Ectodermal cell (in vitro differentiated cells): ENCODE data around the gene OGDH.
A peak's percentile ranks its signal among the peaks of the same experiment; 100 is the strongest.

Source experiments
- H3K27ac ChIP-seq: 2 replicates; pipeline ENCODE4 v1.7.0; 2013; ENCODE audit warnings: mild to moderate bottlenecking, low read depth, low read length; ENCODE audit not compliant: insufficient read depth, poor library complexity, severe bottlenecking
- H3K27me3 ChIP-seq: 2 replicates; pipeline ENCODE4 v1.7.0; 2013; ENCODE audit warnings: mild to moderate bottlenecking, low read length; ENCODE audit not compliant: insufficient read depth, control insufficient read depth, poor library complexity, severe bottlenecking
- H3K36me3 ChIP-seq: one replicate; pipeline ENCODE4 v1.7.0; 2013; ENCODE audit warnings: low read length; ENCODE audit not compliant: control insufficient read depth, insufficient read depth
- H3K4me1 ChIP-seq: one replicate; pipeline ENCODE4 v1.7.0; 2013; ENCODE audit warnings: low read length; ENCODE audit not compliant: control insufficient read depth, insufficient read depth
- H3K4me3 ChIP-seq: 2 replicates; pipeline ENCODE4 v1.7.0; 2013; ENCODE audit warnings: low read depth, low read length, control low read depth; ENCODE audit not compliant: insufficient read depth
- H3K9me3 ChIP-seq: 2 replicates; pipeline ENCODE4 v1.7.0; 2013; ENCODE audit warnings: mild to moderate bottlenecking, low read length, moderate library complexity; ENCODE audit not compliant: control insufficient read depth
- WGBS, 2 experiments: methylation state at CpG; one replicate each; pipeline ENCODE4 v1.1.7; 2013; ENCODE audit warnings: missing lambda C conversion rate in 2 of 2; 5-methylcytosine and 5-hydroxymethylcytosine counted together

The OGDH gene

DNA sequence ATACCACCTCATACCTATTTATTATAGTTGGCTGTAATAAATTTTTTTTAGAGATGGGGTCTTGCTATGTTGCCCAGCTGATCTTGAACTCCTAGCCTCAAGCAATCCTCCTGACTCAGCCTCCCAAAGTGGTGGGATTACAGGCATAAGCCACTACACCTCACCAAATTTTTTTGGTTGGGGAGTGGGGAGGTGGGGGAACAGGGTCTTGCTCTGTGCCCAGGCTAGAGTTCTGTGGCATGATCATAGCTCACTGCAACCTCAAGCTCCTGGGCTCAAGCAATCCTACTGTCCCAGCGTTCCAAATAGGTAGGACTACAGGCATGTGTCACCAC, 3.9 kb upstream of the OGDH start:
- Histone ChIP-seq H3K27me3 (no peaks in the 10 kb centered on the region), H3K9me3 (no peaks in the 10 kb centered on the region), H3K27ac (no peak overlapping the region), H3K4me1 (no peaks in the 10 kb centered on the region), H3K36me3 (no peaks in the 10 kb centered on the region), H3K4me3 (no peak overlapping the region)
- WGBS, 2 experiments, result 74 to 81% methylated on average over 1 of the region's 1 CpG

DNA sequence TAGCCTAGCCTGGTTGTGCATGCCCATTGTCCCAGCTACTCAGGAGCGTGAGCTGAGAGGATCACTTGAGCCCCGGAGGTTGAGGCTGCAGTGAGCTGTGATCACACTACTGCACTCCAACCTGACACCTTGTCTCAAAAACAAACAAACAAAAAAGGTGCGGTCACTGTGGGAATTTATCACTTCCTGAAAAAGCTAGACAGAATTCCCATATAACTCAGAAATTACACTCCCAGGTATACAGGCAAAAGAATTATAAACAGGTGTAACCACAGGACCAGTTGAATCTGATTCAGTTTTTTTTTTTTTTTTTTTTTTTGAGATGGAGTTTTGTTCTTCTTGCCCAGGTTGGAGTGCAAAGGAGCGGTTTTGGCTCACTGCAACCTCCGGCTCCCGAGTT, 3.2 kb upstream of the OGDH start:
- 79 to 90% methylated on average over 6 of the region's 6 CpGs for WGBS, 2 experiments
- no peak overlapping the region for H3K4me3 ChIP-seq
- no peaks in the 10 kb centered on the region for H3K4me1 ChIP-seq
- no peak overlapping the region for H3K27ac ChIP-seq
- no peaks in the 10 kb centered on the region for H3K36me3 ChIP-seq
- no peaks in the 10 kb centered on the region for H3K27me3 ChIP-seq
- no peaks in the 10 kb centered on the region for H3K9me3 ChIP-seq

DNA sequence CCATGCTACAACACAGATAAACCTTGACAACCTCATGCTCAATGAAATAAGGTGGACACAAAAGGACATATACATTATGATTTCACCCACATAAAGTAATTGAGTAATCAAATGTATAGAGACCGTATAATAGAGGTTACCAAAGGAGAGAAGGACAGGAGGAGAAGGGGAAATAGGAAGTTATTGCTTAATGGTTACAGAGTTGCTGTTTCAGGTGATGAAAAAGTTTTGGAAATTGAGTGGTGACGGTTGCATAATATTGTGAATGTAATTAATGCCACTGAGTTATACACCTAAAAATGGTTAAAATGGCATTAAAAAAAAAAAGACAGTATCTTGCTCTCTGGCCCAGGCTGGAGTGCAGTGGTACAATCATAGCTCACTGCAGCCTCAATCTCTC, 1.5 kb upstream of the OGDH start:
- WGBS, 2 experiments, result 92 to 98% methylated on average over 2 of the region's 2 CpGs

DNA sequence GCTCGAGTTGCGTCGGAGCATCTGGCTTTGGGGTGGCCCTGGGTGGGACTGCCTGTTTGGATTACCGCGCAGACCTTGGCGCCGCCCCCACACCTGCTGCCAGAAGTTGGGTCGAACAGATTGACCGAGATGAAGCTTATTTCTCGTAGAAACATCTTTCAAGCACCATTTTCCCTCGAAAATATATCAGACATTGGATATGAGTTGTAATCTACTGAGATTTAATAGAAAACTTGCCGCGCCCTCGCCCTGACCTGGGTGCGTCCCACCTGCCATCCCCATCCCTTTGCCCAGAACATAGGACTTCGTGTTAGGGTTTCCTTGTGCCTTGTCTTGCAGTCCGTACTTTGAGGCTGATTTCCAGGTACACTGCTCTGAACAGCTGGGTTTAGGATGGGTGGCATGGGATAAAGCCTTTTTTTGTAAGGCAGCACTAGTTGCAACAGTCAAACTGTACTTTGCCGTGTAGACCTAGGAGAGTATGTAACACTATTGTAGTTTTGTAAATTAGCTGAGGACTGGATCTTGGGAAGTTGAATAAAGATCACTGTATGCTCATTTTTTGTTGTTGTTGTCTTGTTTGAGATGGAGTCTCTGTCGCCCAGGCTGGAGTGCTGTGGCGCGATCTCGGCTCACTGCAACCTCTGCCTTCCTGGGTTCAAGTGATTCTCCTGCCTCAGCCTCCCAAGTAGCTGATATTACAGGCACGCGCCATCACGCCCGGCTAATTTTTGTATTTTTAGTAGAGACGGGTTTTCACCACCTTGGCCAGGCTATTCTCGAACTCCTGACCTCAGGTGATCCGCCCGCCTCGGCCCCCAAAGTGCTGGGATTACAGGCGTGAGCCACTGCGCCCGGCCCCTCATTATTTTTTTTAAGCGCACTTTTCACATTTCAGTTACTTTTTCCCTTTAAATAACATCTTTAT, 978 bp downstream of the OGDH start:
- Histone ChIP-seq H3K27me3 (no peaks in the 10 kb centered on the region), H3K36me3 (no peaks in the 10 kb centered on the region), H3K9me3 (no peaks in the 10 kb centered on the region), H3K4me3 (peak overlapping the region; percentile 69), H3K4me1 (no peaks in the 10 kb centered on the region), H3K27ac (peak overlapping the region; percentile 89)
- 53% methylated on average over 33 to 35 of the region's 35 CpGs for WGBS, 2 experiments

More for the DNA sequence above, 1.5 kb upstream of the OGDH start:
- H3K27ac ChIP-seq, result no peak overlapping the region
- no peaks in the 10 kb centered on the region for H3K9me3 ChIP-seq
- H3K4me3 ChIP-seq, result no peak overlapping the region
- no peaks in the 10 kb centered on the region for H3K36me3 ChIP-seq
- H3K27me3 ChIP-seq, result no peaks in the 10 kb centered on the region
- no peaks in the 10 kb centered on the region for H3K4me1 ChIP-seq

DNA sequence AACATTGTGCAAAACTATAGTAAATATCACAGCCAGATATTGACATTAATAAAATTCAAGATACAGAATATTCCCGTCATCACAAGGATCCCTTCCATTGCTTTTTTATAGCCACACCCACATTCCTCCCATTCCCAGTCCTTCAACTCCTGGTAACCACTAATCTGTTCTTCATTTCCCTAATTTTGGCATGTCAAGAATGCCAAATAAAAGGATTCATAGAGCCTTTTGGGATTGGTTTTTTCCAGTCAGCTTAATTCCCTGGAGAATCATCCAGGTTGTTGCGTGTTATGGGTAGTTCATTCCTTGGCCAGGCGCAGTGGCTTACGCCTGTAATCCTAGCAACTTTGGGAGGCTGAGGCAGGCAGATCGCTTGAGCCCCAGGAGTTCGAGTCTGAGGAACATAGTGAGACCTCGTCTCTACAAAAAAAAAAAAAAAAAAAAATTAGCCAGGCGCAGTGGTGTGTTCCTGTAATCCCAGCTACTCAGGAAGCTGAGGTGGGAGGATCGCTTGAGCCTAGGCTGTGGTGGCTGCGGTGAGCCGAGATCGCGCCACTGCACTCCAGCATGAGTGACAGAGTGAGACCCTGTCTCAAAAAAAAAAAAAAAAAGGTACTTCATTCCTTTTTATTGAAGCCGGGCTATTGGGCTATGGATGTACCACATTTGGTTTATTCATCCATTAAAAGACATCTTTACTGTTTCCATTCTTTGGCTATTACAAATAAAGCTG, 2.7 kb downstream of the OGDH start:
- no peaks in the 10 kb centered on the region for H3K4me1 ChIP-seq
- H3K9me3 ChIP-seq, result no peaks in the 10 kb centered on the region
- H3K4me3 ChIP-seq, result no peak overlapping the region
- no peaks in the 10 kb centered on the region for H3K27me3 ChIP-seq
- H3K27ac ChIP-seq, result no peak overlapping the region
- 92 to 93% methylated on average over 14 of the region's 14 CpGs for WGBS, 2 experiments
- no peaks in the 10 kb centered on the region for H3K36me3 ChIP-seq

DNA sequence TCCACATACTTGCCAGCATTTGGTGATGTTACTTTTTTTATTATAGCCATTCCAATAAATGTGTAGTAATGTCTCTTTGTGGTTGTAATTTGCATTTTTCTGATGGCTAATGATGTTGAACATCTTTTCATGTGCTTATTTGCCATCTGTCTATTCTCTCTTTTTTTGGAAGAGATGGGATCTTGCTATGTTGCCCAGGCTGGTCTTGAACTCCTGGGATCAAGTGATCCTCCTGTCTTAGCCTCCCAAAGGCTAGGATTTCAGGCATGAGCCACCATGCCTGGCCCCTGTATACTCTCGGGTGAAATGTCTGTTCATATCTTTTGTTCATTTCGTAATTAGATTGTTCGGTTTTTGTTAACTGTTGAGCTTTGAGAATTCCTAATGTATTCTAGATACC, 3.4 kb downstream of the OGDH start:
- Histone ChIP-seq H3K9me3 (no peaks in the 10 kb centered on the region), H3K27ac (no peak overlapping the region), H3K36me3 (no peaks in the 10 kb centered on the region), H3K4me1 (no peaks in the 10 kb centered on the region), H3K4me3 (no peak overlapping the region), H3K27me3 (no peaks in the 10 kb centered on the region)
- 97 to 98% methylated on average over 3 of the region's 3 CpGs for WGBS, 2 experiments

DNA sequence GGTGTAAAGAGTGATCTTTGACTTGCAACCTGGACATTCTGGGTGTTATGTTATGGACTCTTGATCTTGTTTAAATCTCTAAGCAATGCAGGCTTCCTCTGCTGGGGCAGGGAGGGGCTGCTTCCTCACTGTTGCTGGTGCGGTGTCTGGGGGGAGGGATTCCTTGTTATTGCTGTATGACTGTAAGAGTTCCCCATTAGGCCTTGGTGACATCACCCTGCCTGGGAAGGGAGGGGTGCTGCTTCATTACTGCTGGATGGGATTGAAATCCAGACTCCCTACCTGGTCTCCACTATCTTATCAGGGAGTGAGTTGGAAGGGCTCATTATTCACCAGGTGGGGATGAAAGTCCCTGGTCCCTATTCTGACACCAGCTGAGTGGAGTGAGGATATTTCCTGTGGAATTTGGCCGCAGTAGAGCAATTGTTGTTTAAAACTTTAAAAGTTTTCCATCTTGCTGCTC, 8.8 kb downstream of the OGDH start:
- H3K27me3 ChIP-seq, result no peaks in the 10 kb centered on the region
- 93 to 98% methylated on average over 2 of the region's 2 CpGs for WGBS, 2 experiments
- no peaks in the 10 kb centered on the region for H3K9me3 ChIP-seq
- no peak overlapping the region for H3K27ac ChIP-seq
- H3K4me3 ChIP-seq, result no peak overlapping the region
- H3K36me3 ChIP-seq, result no peaks in the 10 kb centered on the region
- H3K4me1 ChIP-seq, result no peaks in the 10 kb centered on the region

DNA sequence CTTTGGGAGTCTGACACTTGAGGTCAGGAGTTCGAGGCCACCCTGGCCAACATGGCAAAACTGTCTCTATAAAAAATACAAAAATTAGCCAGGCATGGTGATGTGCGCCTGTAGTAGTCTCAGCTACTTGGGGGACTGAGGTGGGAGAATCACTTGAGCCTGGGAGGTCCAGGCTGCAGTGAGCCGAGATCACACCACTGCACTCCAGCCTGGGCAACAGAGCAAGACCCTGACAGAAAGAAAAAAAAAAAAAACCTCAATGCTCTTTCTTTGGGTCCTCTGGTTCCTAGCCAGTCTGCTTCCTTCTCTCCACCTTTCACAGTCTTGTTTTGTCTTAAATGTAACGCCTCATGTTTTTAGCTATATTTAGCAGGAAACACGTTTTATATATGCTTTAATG, 9.4 kb downstream of the OGDH start:
- Histone ChIP-seq H3K9me3 (no peaks in the 10 kb centered on the region), H3K4me1 (no peaks in the 10 kb centered on the region), H3K4me3 (no peak overlapping the region), H3K27ac (no peak overlapping the region), H3K27me3 (no peaks in the 10 kb centered on the region), H3K36me3 (no peaks in the 10 kb centered on the region)
- 91 to 97% methylated on average over 4 of the region's 5 CpGs for WGBS, 2 experiments

DNA sequence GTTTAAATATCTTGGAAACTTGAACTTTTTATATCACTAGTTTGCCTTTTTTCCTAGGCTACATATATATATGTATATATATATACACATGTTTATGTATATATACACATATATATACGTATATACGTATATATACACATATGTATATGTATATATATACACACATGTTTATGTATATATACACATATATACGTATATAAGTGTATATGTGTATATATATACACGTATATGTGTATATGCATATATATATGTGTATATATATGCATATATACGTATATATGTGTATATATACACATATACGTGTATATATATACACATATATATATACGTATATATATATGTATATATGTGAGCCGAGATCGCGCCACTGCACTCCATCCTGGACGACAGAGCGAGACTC, 10.1 kb downstream of the OGDH start:
- H3K9me3 ChIP-seq, result no peaks in the 10 kb centered on the region
- no peaks in the 10 kb centered on the region for H3K27me3 ChIP-seq
- no peak overlapping the region for H3K27ac ChIP-seq
- no peaks in the 10 kb centered on the region for H3K36me3 ChIP-seq
- no peaks in the 10 kb centered on the region for H3K4me1 ChIP-seq
- WGBS, 2 experiments, result 95 to 96% methylated on average over 5 of the region's 12 CpGs
- H3K4me3 ChIP-seq, result no peak overlapping the region

DNA sequence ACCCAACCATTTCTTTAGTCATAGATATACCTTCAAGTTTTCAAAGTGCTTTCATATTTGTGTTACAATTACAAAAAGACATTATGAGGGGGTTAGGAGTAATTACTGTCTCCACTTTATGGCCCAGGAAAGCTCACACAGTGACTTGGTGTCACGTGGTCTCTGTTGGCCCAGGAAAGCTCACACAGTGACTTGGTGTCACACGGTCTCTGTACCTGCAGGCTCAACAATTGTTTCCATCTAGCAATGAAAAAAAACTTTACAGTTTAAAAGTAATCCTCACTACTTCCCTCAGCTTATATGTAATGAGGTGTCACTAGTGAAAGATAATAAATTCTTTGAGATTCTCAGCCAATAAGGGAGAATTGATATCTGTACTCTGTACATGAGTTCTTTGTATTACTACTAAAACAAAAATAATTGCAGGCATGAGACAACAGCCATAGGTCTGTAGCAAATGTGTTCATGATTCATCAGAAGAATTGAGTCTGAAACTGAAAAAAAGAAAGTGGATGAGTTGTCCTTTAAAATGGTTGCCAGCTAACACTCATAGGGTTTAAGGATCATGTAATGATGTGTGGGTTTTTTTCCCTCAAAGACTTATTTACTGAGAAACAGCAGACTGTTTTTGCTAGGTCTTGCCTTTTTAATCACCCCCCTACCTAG, 10.9 kb downstream of the OGDH start:
- Histone ChIP-seq H3K27me3 (no peaks in the 10 kb centered on the region), H3K36me3 (no peaks in the 10 kb centered on the region), H3K4me1 (no peaks in the 10 kb centered on the region), H3K9me3 (no peaks in the 10 kb centered on the region), H3K4me3 (no peak overlapping the region), H3K27ac (no peak overlapping the region)
- 76 to 88% methylated on average over 2 of the region's 2 CpGs for WGBS, 2 experiments
